HepG2 (cell line): ENCODE measurements around the gene GNA15.

Source experiments
- BRCA1 ChIP-seq: sonication (generic); formaldehyde crosslinking; IDR thresholded peaks from 2 replicates; pipeline ENCODE4 v1.4.0; 2020; ENCODE audit warnings: missing genetic modification reagents
- BRD4 ChIP-seq: sonication (generic); formaldehyde crosslinking; IDR thresholded peaks from 2 replicates; pipeline ENCODE4 v1.4.0; 2020; ENCODE audit warnings: missing genetic modification reagents
- CHD2 ChIP-seq: IDR thresholded peaks from 2 replicates; pipeline ENCODE4 v1.6.1; 2011; ENCODE audit warnings: low read depth, low read length, improper control_type of control experiment
- JUN ChIP-seq: sonication (generic); formaldehyde crosslinking; IDR thresholded peaks from 2 replicates; pipeline ENCODE4 v1.4.0; 2020; ENCODE audit warnings: mild to moderate bottlenecking, missing genetic modification reagents
- KDM1A ChIP-seq: IDR thresholded peaks from 2 replicates; pipeline ENCODE4 v1.6.1; 2016; ENCODE audit warnings: missing compliant biosample characterization
- ZBTB21 ChIP-seq: sonication (generic); formaldehyde crosslinking; IDR thresholded peaks from 2 replicates; pipeline ENCODE4 v1.4.0; 2020; ENCODE audit warnings: missing genetic modification reagents
- ZNF24 ChIP-seq: fragments of 450-650 bp; IDR thresholded peaks from 2 replicates; pipeline ENCODE4 v1.6.1; 2017; ENCODE audit warnings: antibody characterized with exemption, mild to moderate bottlenecking
- ZNF431 ChIP-seq: sonication (generic); formaldehyde crosslinking; IDR thresholded peaks from 2 replicates; pipeline ENCODE4 v1.9.0; 2022; ENCODE audit warnings: missing genetic modification reagents, low read depth, mild to moderate bottlenecking, borderline replicate concordance
- ZNF670 ChIP-seq: sonication (generic); formaldehyde crosslinking; IDR thresholded peaks from 2 replicates; pipeline ENCODE4 v1.8.0; 2022; ENCODE audit warnings: mild to moderate bottlenecking, missing genetic modification reagents, borderline replicate concordance
- ZNF724P ChIP-seq: sonication (generic); formaldehyde crosslinking; IDR thresholded peaks from 2 replicates; pipeline ENCODE4 v1.8.0; 2022; ENCODE audit warnings: missing genetic modification reagents, borderline replicate concordance
- ZNF773 ChIP-seq: sonication (generic); formaldehyde crosslinking; IDR thresholded peaks from 2 replicates; pipeline ENCODE4 v1.4.0; 2020; ENCODE audit warnings: missing genetic modification reagents, borderline replicate concordance
- TF ChIP-seq, protein P1 (sequence below): sonication (generic); formaldehyde crosslinking; IDR thresholded peaks from 2 replicates; pipeline ENCODE4 v1.5.0; 2020; ENCODE audit warnings: mild to moderate bottlenecking, missing genetic modification reagents, moderate library complexity

DNA sequence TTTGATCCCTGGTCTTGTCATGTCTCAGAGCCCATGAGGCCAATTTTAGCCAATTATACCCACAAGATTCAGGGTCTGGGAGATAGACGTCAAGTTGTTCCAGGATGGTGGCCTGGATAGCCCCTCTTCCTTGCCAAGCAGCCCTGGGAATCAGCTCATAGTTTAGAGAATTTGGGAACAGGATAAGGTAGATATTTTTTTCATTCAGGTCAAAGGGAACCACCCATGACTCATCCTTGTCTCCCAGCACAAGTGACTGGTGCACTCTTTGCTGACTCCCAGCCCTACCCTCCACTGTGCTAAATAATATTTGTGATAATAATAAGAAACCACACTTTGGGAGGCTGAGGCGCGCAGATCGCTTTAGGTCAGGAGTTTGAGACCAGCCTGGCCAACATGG lies 25.6 kb downstream of the GNA15 start:
- TF ChIP-seq ZNF773 (CRISPR knock-in tag), result no peak
- no peak for TF ChIP-seq ZNF670
- no peak for TF ChIP-seq CHD2
- no peak for TF ChIP-seq ZNF24
- TF ChIP-seq ZBTB21 (CRISPR knock-in tag), result no peak
- TF ChIP-seq, protein P1, sequence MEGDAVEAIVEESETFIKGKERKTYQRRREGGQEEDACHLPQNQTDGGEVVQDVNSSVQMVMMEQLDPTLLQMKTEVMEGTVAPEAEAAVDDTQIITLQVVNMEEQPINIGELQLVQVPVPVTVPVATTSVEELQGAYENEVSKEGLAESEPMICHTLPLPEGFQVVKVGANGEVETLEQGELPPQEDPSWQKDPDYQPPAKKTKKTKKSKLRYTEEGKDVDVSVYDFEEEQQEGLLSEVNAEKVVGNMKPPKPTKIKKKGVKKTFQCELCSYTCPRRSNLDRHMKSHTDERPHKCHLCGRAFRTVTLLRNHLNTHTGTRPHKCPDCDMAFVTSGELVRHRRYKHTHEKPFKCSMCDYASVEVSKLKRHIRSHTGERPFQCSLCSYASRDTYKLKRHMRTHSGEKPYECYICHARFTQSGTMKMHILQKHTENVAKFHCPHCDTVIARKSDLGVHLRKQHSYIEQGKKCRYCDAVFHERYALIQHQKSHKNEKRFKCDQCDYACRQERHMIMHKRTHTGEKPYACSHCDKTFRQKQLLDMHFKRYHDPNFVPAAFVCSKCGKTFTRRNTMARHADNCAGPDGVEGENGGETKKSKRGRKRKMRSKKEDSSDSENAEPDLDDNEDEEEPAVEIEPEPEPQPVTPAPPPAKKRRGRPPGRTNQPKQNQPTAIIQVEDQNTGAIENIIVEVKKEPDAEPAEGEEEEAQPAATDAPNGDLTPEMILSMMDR (CRISPR knock-in tag), result no peak
- TF ChIP-seq ZNF431 (CRISPR knock-in tag), result no peak
- no peak for TF ChIP-seq KDM1A
- no peak for TF ChIP-seq BRCA1 (CRISPR knock-in tag)
- no peak for TF ChIP-seq JUN (CRISPR knock-in tag)
- no peak for TF ChIP-seq ZNF724P (CRISPR knock-in tag)
- no peak for TF ChIP-seq BRD4 (CRISPR knock-in tag)
